Activated T-cell treated with anti-CD3 and anti-CD28 coated beads, Interleukin-2, amount 50 U/mL, for 1 hour (primary cell): Measurements from ENCODE around the gene TMEM106A.
"Not testable (repeated sequence)": the region's sequence is repeated elsewhere in the genome, so short reads cannot be mapped to it uniquely, and the experiment has no call there.

Source experiments
- DNase-seq: peaks from one replicate; pipeline ENCODE4 v3.0.0-alpha.2; 2020

Gene TMEM106A, protein sequence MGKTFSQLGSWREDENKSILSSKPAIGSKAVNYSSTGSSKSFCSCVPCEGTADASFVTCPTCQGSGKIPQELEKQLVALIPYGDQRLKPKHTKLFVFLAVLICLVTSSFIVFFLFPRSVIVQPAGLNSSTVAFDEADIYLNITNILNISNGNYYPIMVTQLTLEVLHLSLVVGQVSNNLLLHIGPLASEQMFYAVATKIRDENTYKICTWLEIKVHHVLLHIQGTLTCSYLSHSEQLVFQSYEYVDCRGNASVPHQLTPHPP

GRCh38 chr17:43211480-43212402 is at the start of gene TMEM106A:
Gene TMEM106A (plus strand): TSS chr17:43211875. CDS start chr17:43213042, 1,167 bp downstream.
- DNase-seq = peak; percentile 77

DNA sequence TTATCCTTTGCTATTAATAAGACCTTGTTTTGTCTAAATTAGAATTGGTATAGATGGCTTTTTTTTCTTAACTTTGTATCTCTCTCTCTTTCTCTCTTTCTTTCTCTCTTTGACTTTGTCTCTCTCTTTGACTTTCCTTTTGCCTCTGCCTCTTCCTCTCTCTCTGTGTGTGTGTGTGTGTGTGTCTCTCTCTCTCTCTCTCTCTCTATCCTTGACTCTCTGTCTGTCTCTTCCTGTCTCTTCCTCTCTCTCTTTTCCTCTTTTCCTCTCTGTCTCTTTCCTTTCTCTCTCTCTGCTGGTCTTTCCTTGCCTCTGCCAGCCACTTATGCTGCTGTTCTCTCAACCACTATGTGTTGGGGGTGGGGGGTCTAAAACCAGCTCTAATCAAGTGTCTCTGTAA is 45.7 kb upstream of the TMEM106A start:
- not testable (repeated sequence) for DNase-seq

- no peak for DNase-seq
Observed at GRCh38 chr17:43169561-43170139, 42.0 kb upstream of the TMEM106A start.

- peak; percentile 80 for DNase-seq
Observed at GRCh38 chr17:43170140-43170765, 41.4 kb upstream of the TMEM106A start.

DNA sequence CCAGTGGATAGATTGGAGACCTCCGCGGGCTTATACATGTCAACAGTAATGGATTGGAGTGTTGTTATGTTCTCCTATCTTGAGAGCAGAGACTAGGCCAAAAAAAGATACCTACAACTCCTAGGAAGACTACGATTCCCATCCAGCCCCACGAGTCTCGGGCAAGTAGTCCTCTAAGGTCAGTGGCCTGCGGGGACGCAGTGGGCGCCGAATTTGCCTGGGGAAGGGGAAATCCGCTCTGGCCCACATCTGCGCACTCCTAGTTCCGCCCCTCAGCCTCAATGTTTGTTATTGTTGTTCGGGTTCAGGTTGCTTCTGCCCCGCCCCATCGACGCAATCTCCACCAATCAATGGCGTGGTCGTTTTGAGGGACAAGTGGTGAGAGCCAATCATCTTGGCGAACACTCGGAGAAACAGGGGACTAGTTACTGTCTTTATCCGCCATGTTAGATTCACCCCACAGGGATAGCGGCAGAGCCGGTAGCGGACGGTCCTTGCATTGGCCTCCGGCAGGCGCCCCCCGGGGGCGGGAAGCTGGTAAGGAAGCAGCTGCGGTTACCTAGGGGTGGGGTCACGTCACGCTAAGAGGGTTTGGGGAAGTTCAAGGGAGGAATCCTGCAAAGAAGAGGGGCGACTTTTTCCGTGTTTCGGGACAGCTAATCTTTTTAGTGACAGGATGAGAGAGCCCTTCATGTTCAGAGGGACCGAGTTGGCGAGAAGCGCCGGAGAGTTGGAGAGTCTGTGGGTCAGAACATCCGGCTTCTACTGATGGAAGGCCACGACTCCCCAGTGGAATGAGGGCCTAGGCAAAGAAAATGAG is 40.7 kb upstream of the TMEM106A start, which contains the start of gene NBR1:
NBR1 (plus strand) TSS at position 449 of the 820 bp plus-strand sequence. CDS start 4,586 bp downstream, outside the sequence.
- DNase-seq = peak; percentile 93

- DNase-seq = peak; percentile 22
Observed at GRCh38 chr17:43171586-43172487, 39.8 kb upstream of the TMEM106A start.

DNA sequence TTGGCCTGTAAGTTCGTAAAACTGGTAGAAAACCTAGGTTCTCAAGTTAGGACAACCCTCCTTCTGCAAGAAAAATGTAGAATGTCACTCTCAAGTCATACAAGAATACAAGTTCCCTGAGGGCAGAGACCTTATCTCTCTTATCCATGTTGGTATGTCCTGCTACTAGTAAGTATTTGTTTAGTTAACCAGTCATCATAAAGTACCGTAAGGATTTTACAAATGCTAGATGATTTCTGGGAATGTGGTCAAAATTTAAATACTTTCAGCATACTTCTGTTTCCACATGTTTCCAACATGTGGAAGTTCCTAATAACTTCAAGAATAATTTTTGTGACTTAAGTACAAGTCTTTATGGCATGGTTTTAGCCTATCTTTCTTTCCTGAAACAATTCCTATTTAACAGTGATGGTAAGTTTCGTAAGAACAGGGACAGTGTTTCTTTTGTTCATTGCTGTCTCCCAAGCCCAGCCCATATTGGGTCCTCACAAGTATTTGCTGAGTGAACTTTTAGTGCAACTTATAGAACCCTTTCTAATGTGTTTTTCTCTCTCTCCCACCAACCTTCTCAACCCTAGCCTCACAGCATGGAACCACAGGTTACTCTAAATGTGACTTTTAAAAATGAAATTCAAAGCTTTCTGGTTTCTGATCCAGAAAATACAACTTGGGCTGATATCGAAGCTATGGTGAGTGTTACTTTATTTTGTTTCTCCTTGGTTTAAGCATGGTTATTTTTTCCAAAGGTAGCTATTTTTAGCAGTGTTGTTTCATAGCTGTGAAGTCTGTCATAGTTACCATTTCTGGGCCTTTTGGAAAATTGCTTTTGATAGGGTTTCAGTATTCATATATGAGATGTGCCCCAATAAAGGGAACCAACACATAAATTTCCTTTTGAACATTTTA is 36.2 kb upstream of the TMEM106A start:
- no peak for DNase-seq

GRCh38 chr17:43176119-43176570 is 35.5 kb upstream of the TMEM106A start:
- DNase-seq = no peak

DNA sequence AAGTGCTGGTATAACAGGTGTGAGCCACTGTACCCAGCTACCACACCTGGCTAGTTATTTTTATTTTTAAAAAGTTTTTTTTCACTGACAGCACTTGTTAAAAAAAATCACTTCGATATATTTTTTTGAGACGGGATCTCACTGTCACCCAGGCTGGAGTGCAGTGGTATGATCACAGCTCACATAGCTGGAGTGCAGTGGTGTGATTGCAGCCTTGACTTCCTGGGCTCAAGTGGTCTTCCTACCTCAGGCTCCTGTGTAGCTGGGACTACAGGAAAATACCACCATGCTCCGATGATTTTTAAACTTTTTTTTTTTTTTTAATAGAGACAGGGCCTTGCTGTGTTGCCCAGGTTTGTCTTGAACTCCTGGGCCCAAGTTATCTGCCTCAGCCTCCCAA is 27.8 kb upstream of the TMEM106A start:
- DNase-seq = no peak

GRCh38 chr17:43186656-43187055 is 25.0 kb upstream of the TMEM106A start:
- DNase-seq = not testable (repeated sequence)

DNA sequence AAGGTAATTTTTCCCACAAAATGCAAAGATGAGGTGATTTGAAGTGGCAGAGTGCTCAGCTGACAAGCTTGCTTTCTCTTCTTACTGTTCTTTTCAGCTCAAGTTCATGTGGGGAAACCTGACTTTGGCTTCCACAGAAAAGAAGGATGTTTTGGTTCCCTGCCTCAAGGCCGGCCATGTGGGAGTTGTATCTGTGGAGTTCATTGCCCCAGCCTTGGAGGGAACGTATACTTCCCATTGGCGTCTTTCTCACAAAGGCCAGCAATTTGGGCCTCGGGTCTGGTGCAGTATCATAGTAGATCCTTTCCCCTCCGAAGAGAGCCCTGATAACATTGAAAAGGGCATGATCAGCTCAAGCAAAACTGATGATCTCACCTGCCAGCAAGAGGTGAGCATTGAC is 18.4 kb upstream of the TMEM106A start:
- DNase-seq = no peak

GRCh38 chr17:43199633-43200032 is 12.0 kb upstream of the TMEM106A start:
- DNase-seq = no peak

DNA sequence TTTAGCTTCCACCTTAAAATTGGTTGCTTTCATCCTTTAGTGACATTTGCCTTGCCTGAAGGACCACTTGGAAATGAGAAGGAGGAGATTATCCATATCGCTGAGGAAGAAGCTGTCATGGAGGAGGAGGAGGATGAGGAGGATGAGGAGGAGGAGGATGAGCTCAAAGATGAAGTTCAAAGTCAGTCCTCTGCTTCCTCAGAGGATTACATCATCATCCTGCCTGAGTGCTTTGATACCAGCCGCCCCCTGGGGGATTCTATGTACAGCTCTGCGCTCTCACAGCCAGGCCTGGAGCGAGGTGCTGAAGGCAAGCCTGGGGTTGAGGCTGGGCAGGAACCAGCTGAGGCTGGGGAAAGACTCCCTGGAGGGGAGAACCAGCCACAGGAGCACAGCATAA is 11.5 kb upstream of the TMEM106A start:
- no peak for DNase-seq

- DNase-seq = not testable (repeated sequence)
Observed at GRCh38 chr17:43203013-43203412, 8.7 kb upstream of the TMEM106A start.

GRCh38 chr17:43210576-43210975 is 1.1 kb upstream of the TMEM106A start:
- DNase-seq = no peak

GRCh38 chr17:43211123-43211479 is 574 bp upstream of the TMEM106A start:
- DNase-seq = no peak

GRCh38 chr17:43212641-43213490 is 1.2 kb downstream of the TMEM106A start:
- DNase-seq = no peak

DNA sequence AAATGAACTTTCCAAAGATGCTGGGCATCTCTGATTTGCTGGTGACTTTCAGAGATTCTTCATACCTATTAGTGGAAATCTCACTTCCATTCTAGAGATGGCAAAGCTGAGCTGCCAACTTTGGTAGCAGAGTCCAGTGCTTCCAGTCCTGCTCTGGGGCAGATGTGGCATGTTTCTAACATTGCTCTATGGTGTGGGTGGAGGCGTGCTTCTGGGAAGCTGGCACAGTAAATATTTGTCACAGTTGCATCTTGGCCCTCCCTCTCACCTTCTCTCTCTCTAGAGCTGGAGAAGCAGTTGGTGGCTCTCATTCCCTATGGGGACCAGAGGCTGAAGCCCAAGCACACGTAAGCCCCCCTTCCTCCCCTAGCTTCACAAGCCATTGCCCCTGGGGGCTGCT is 1.9 kb downstream of the TMEM106A start:
- no peak for DNase-seq

DNA sequence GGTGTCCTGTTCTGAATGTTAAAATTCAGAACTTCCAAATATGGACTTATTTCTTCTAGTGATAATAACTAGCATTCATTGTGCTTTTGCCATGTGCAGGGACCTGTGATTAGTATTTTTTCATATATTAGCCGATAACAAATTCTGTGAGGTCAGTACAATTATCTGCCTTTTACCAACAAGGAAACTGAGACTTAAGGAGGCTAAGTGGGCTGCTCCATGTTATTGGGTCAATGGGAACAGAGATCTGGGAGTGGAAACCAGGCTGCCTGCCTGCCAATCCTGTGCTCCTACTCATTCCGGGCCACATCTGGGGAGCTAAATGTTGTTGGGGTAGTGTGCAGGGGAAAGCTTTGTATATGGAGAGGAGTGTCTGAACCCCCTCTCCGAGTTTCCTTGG is 3.7 kb downstream of the TMEM106A start:
- no peak for DNase-seq
